ENCODE measurements around the gene MAST3.

The MAST3 gene

DNA sequence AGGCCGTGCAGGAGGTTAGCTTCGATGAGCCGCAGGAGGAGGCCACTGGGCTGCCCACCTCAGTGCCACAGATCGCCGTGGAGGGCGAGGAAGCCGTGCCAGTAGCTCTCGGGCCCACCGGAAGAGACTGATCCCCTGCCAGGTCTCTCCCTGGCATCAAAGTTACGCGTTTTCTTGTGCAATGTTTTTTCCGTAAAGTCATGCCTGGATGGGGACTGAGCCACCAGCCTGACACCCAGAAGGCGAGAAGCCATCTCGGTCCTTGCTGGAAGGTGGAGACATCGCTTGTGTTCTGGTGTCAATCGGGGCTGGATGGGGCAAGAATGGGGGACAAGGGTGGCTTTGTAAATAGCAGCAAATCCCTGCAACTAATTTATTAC lies 52.0 kb downstream of the MAST3 start:
- TF ChIP-seq FOXM1 (IDR thresholded peaks at IDR 0.05; ENCODE audit: borderline replicate concordance, low read depth) (no peak), CREB1 (IDR thresholded peaks at IDR 0.05; ENCODE audit: low read depth) (no peak), CEBPB (IDR thresholded peaks at IDR 0.05) (no peak), NFIC (IDR thresholded peaks at IDR 0.05) (no peak), TCF12 (IDR thresholded peaks at IDR 0.05; ENCODE audit: low read depth) (no peak)

- TF ChIP-seq CREB1 (IDR thresholded peaks at IDR 0.05; ENCODE audit: low read depth), result no peak
- no peak for TF ChIP-seq ZBTB7A (IDR thresholded peaks at IDR 0.05; ENCODE audit: low read depth)
- no peak for TF ChIP-seq TAF1 (IDR thresholded peaks at IDR 0.05; ENCODE audit: low read depth)
- TF ChIP-seq TCF12 (IDR thresholded peaks at IDR 0.05; ENCODE audit: low read depth), result no peak
- TF ChIP-seq CEBPB (IDR thresholded peaks at IDR 0.05), result no peak
- no peak for TF ChIP-seq EP300 (IDR thresholded peaks at IDR 0.05; ENCODE audit: borderline replicate concordance)
- TF ChIP-seq, protein P1, sequence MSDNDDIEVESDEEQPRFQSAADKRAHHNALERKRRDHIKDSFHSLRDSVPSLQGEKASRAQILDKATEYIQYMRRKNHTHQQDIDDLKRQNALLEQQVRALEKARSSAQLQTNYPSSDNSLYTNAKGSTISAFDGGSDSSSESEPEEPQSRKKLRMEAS (IDR thresholded peaks at IDR 0.05), result no peak
- no peak for TF ChIP-seq EGR1 (IDR thresholded peaks at IDR 0.05)
- no peak for TF ChIP-seq TEAD4 (IDR thresholded peaks at IDR 0.05)
- TF ChIP-seq NFIC (IDR thresholded peaks at IDR 0.05), result no peak
- no peak for TF ChIP-seq FOXM1 (IDR thresholded peaks at IDR 0.05; ENCODE audit: borderline replicate concordance, low read depth)
- TF ChIP-seq YY1 (IDR thresholded peaks at IDR 0.05; ENCODE audit: low read depth), result no peak
These were observed 53.4 kb downstream of the MAST3 start for GRCh38 chr19:18150776-18151624.

DNA sequence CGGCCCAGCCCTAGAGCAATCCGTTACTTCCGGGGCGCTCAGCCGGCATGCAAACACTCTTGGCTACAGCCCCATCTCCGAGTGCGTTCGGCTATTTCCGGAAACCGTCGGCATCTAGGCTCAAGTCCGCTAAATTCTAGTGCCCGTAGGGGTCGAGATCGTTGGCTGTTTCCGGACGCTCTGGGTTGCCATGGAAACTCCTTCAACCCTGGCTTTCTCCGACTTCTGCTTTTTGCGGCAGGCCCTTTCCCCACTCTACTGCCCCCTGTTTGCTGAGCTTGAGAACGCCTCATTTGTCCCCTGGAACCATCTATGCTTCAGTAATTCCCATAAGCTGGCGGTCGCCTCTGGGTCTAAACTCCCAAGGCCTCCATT lies 54.9 kb downstream of the MAST3 start:
- TF ChIP-seq TAF1 (IDR thresholded peaks at IDR 0.05; ENCODE audit: low read depth) (no peak; the same call in 1 of the 2 replicates), YY1 (IDR thresholded peaks at IDR 0.05; ENCODE audit: low read depth) (peak; percentile 8; the same call in 1 of the 2 replicates), TEAD4 (IDR thresholded peaks at IDR 0.05) (peak; percentile 38; the same call in 1 of the 2 replicates), RAD21 (IDR thresholded peaks at IDR 0.05; ENCODE audit: low read depth) (peak; percentile 22; the same call in 1 of the 2 replicates)

DNA sequence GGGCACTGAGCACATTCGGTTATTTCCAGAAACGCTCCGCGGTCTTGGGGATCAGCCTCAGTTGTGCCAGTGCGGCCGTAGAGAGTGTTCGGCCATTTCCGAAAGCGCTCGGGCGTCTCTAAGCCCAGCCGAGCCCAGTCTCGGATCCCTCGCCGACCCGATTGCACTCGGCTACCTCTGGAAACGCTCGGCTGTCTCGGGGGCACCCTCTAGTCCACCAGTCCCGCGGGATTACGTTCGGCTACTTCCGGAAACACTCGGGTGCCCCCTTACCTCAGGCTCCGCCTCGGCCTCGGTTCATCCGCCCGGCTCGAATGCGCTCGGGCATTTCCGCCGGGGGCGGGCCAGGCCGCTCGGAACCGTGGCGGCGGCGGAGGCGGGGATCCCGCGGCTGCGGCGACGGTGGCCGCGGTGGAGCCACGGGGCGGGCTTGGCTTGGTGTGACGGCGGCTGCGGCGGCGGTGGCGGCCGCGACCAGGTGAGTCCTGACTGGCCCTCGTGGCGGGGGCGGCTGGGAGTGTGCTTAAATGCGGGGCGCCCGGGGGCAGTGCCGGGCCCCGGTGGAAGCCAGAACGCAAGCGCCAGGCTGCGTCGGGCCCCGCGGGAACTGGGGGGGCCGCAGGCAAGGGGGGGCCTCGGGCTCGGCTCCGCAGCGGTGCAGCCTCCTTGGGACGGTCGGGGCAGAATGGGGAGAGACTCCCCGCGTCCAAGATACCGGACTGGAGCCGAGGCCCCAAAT lies 55.4 kb downstream of the MAST3 start, which contains the start of gene PIK3R2:
PIK3R2 (plus strand) TSS at position 347 of the 739 bp plus-strand sequence. CDS start 2,717 bp downstream, outside the sequence.
- peak; percentile 26; the same call in 1 of the 2 replicates for TF ChIP-seq EP300 (IDR thresholded peaks at IDR 0.05; ENCODE audit: borderline replicate concordance)
- no peak for TF ChIP-seq YY1 (IDR thresholded peaks at IDR 0.05; ENCODE audit: low read depth)
- no peak for TF ChIP-seq CEBPB (IDR thresholded peaks at IDR 0.05)
- no peak for TF ChIP-seq REST (IDR thresholded peaks at IDR 0.05; ENCODE audit: low read depth)
- TF ChIP-seq CREB1 (IDR thresholded peaks at IDR 0.05; ENCODE audit: low read depth), result no peak
- no peak for TF ChIP-seq RAD21 (IDR thresholded peaks at IDR 0.05; ENCODE audit: low read depth)
- TF ChIP-seq ZBTB7A (IDR thresholded peaks at IDR 0.05; ENCODE audit: low read depth), result peak; percentile 44; the same call in 1 of the 2 replicates
- TF ChIP-seq TEAD4 (IDR thresholded peaks at IDR 0.05), result no peak
- no peak for TF ChIP-seq USF1 (IDR thresholded peaks at IDR 0.05)
- TF ChIP-seq TAF1 (IDR thresholded peaks at IDR 0.05; ENCODE audit: low read depth), result peak; percentile 14; the same call in 1 of the 2 replicates
- no peak for TF ChIP-seq FOXM1 (IDR thresholded peaks at IDR 0.05; ENCODE audit: borderline replicate concordance, low read depth)
- TF ChIP-seq NFIC (IDR thresholded peaks at IDR 0.05), result no peak
- TF ChIP-seq, protein P1 (IDR thresholded peaks at IDR 0.05), result peak; percentile 55; the same call in 1 of the 2 replicates
- TF ChIP-seq EGR1 (IDR thresholded peaks at IDR 0.05), result no peak
- TF ChIP-seq TCF12 (IDR thresholded peaks at IDR 0.05; ENCODE audit: low read depth), result no peak

DNA sequence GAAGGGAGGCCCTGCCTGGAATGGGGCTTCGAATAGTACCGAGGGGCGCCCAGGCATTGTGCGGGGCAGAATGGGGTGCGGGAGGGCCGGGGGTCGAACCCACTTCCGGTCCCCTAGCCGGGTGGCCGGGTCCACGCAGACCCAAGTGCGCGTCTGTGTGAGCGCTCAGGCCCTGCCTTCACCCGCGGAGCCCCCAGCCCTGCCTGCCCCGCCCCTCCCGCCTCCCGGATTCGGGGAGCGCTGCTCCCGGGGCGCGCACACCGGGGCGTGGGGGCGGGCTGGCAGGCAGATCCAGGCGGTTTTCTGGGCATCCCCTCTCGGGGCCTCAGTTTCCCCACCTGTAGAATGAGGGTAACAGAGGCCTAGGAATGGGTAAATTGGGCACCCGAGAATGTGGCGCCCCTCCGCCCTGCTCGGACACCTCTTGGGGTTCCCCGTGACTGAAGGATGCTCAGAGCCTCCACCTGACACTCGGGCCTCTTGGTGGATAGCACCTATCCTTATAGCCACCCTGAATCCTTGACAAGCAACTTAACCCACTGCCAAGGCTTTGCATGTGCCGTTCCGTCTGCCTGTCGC lies 56.1 kb downstream of the MAST3 start:
- TF ChIP-seq TCF12 (IDR thresholded peaks at IDR 0.05; ENCODE audit: low read depth) (no peak), FOXM1 (IDR thresholded peaks at IDR 0.05; ENCODE audit: borderline replicate concordance, low read depth) (no peak), REST (IDR thresholded peaks at IDR 0.05; ENCODE audit: low read depth) (no peak), TEAD4 (IDR thresholded peaks at IDR 0.05) (no peak), USF1 (IDR thresholded peaks at IDR 0.05) (no peak), ZBTB7A (IDR thresholded peaks at IDR 0.05; ENCODE audit: low read depth) (no peak), YY1 (IDR thresholded peaks at IDR 0.05; ENCODE audit: low read depth) (no peak), CEBPB (IDR thresholded peaks at IDR 0.05) (no peak), CREB1 (IDR thresholded peaks at IDR 0.05; ENCODE audit: low read depth) (no peak), NFIC (IDR thresholded peaks at IDR 0.05) (no peak), TAF1 (IDR thresholded peaks at IDR 0.05; ENCODE audit: low read depth) (no peak), RAD21 (IDR thresholded peaks at IDR 0.05; ENCODE audit: low read depth) (no peak), EGR1 (IDR thresholded peaks at IDR 0.05) (no peak), EP300 (IDR thresholded peaks at IDR 0.05; ENCODE audit: borderline replicate concordance) (no peak)
- TF ChIP-seq, protein P1 (IDR thresholded peaks at IDR 0.05), result no peak
